CD4-positive, alpha-beta memory T cell (primary cell): Measurements from ENCODE around the gene RAB35. TPM values are rescaled to one million over a fixed set of nuclear protein-coding genes. Genes with fewer than 3 reads are reported as not detected.

Source experiments
- microRNA-seq: library from miRNA; unstranded; fragments of <30 nt; microRNA quantifications from one replicate; pipeline ENCODE4 v1.2.0, GENCODE V29; 2021; ENCODE audit warnings: borderline replicate concordance, borderline number of aligned reads, borderline microRNAs expressed, mixed read lengths
- polyA plus RNA-seq, 2 donors: library from polyadenylated mRNA; unstranded; fragments of 300-500 nt; fragmentation: Illumina TruSeq; gene quantifications; one replicate each; pipeline ENCODE4 v1.2.3, GENCODE V29; 2021
- total RNA-seq, 2 experiments: library from RNA; stranded (reverse); gene quantifications; one replicate each; pipeline ENCODE4 v1.2.3, GENCODE V29; 2021

RAB35 gene
- total and polyA plus RNA-seq, 4 experiments from 2014 or later: 12.4 to 71.3 (median 45.4) TPM

Small RNAs within 50 kb of the gene (microRNA-seq; reads per million reads assigned to microRNA genes)
- not detected for gene MIR4498

Other genes starting within 250 kb of the RAB35 start
- gene CIT, start 239.4 kb downstream of the RAB35 start, total RNA-seq: 1 to 10 TPM; 1.6 to 3.5 TPM
- 1 to 10 TPM in 1 of 2 donors, not detected in 1; 1.0 TPM for gene CIT, start 239.4 kb downstream of the RAB35 start, polyA plus RNA-seq
- 100 to 1,000 TPM; 143 to 153 TPM for gene BICDL1, start 127.5 kb downstream of the RAB35 start, total RNA-seq
- gene BICDL1, start 127.5 kb downstream of the RAB35 start, polyA plus RNA-seq: 1 to 10 TPM; 2.3 to 3.0 TPM
- gene GCN1, start 78.0 kb upstream of the RAB35 start, total RNA-seq: 100 to 1,000 TPM; 127 to 132 TPM
- gene GCN1, start 78.0 kb upstream of the RAB35 start, polyA plus RNA-seq: 10 to 100 TPM; 13.9 to 29.6 TPM
- gene RPLP0, start 84.4 kb upstream of the RAB35 start, total RNA-seq: 1,000 to 10,000 TPM; 1,817 to 1,965 TPM
- 1,000 to 10,000 TPM; 1,342 to 2,125 TPM for gene RPLP0, start 84.4 kb upstream of the RAB35 start, polyA plus RNA-seq
- 100 to 1,000 TPM; 108 to 126 TPM for gene PXN, start 149.0 kb upstream of the RAB35 start, total RNA-seq
- 100 to 1,000 TPM in 1 of 2 donors, 10 to 100 TPM in 1; 81.7 to 115 TPM for gene PXN, start 149.0 kb upstream of the RAB35 start, polyA plus RNA-seq
- gene RNU4-2, start 175.2 kb upstream of the RAB35 start, total RNA-seq: over 10,000 TPM in 1 of 2 experiments, 1,000 to 10,000 TPM in 1; 8,627 to 11,547 TPM
- gene RNU4-2, start 175.2 kb upstream of the RAB35 start, polyA plus RNA-seq: not detected
- gene RNU4-1, start 176.5 kb upstream of the RAB35 start, total RNA-seq: 1,000 to 10,000 TPM in 1 of 2 experiments, 100 to 1,000 TPM in 1; 925 to 1,200 TPM
- not detected for gene RNU4-1, start 176.5 kb upstream of the RAB35 start, polyA plus RNA-seq
- 1 to 10 TPM; 4.9 to 5.9 TPM for gene SIRT4, start 185.6 kb upstream of the RAB35 start, total RNA-seq
- 1 to 10 TPM in 1 of 2 donors, under 1 TPM in 1; 0.46 to 2.2 TPM for gene SIRT4, start 185.6 kb upstream of the RAB35 start, polyA plus RNA-seq
- not detected for gene PLA2G1B, start 211.0 kb upstream of the RAB35 start, total RNA-seq
- gene PLA2G1B, start 211.0 kb upstream of the RAB35 start, polyA plus RNA-seq: under 1 TPM in 1 of 2 donors, not detected in 1; 0.99 TPM